Uterus (tissue), 2 donors: ENCODE data around the gene SIKE1.

Source experiments
- CTCF ChIP-seq, 4 experiments: fragments of 200-600 bp in 2 of 4; fragments of 450-650 bp in 2 of 4; sonication (generic) in 2 of 4; IDR thresholded peaks; one replicate each; pipeline ENCODE4 v1.5.1; 2016 to 2019; ENCODE audit warnings: antibody characterized with exemption in 4 of 4, mild to moderate bottlenecking in 2 of 4, moderate library complexity in 1 of 4
- POLR2A ChIP-seq, 2 donors: fragments of 450-650 bp; IDR thresholded peaks; one replicate each; pipeline ENCODE4 v1.6.1; 2016; ENCODE audit warnings: antibody characterized with exemption in 2 of 2, mild to moderate bottlenecking in 1 of 2, moderate library complexity in 1 of 2

- TF ChIP-seq CTCF (IDR thresholded peaks at IDR 0.05) (peak in 3 of 4 experiments; percentile 4 to 44 (median 23)), POLR2A (IDR thresholded peaks at IDR 0.05) (peak; percentile 78 to 89)
Measured at GRCh38 chr1:114757455-114758255, 22.8 kb downstream of the SIKE1 start, which contains the start of gene CSDE1.
